SH-SY5Y (cell line): ENCODE results near the gene ISOC2.

Source experiments
- GATA2 ChIP-seq: IDR thresholded peaks from 2 replicates; pipeline ENCODE4 v1.6.1; 2011; ENCODE audit warnings: mild to moderate bottlenecking, low read depth, low read length
- GATA3 ChIP-seq: IDR thresholded peaks from 2 replicates; pipeline ENCODE4 v1.6.1; 2011; ENCODE audit warnings: low read depth, mild to moderate bottlenecking, low read length, moderate library complexity

DNA sequence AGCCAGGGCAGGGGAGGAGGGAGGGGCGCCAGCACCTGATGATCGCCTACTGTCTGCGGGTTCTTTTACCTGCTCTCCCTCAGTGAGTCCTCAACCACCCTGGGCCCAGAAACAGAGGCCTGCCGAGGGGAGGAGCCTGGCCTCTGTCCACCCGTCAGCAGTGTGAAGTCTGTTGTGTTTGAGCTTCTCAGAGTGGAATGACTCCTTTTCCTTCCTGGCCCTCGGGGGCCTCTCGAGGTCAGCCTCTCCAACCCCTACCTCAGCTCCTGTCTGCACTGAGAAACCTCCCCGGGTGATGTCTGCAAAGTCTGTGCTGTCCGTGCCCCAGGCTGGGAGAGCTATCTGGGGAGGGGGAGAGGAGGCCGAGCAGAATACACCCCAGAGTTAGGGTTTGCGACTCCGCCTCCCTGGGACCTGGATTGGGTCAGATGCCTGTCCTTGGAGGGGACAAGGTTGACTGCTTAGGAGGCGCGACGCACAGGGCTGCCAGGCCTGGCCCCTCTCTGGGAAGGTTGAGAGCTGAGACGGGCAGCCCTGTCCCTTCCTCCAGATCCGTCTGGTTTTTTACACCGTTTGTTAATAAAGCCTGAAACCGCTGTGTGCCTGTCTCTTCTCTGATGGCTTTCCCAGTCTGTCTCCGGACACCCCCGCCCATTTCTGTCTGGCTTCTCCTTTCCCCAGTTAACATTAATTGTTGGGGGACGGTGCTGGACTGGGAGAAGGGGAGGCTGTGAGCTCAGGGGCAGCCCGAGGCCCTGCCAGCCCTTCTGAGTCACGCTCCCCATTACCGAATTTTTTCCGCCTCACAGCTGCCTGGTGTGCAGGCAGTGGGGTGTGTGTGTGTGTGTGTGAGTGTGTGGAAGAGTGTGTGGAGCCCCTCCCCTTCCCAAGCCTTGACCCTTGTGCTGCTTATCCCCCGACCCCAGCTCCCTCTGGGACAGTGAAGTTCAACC is 25.8 kb upstream of the ISOC2 start:
- TF ChIP-seq GATA2 (no peak), GATA3 (no peak)
